Prostate gland (tissue), 2 donors: Measurements from ENCODE around the gene AGK. TPM values are rescaled to one million over a fixed set of nuclear protein-coding genes. Genes with fewer than 3 reads are reported as not detected.
"Not testable (repeated sequence)": the region's sequence is repeated elsewhere in the genome, so short reads cannot be mapped to it uniquely, and the experiment has no call there.

ENCODE experiments used
- DNase-seq: peaks from one replicate; pipeline ENCODE4 v3.0.0-alpha.2; 2019; ENCODE audit warnings: low spot score
- H3K27ac ChIP-seq, 2 donors: fragments of 200-600 bp; sonication (generic); 2 replicates each; pipeline ENCODE4 v1.5.1; 2017 to 2019
- H3K27me3 ChIP-seq: fragments of 200-600 bp; sonication (generic); replicated peaks from 2 replicates; pipeline ENCODE4 v1.5.1; 2019; ENCODE audit not compliant: insufficient read depth
- H3K36me3 ChIP-seq, 2 donors: fragments of 200-600 bp; sonication (generic); 1 replicate in 1 of 2; 2 replicates in 1 of 2; pipeline versions ENCODE4 v1.5.1 to v1.8.1; 2017 to 2019
- H3K4me1 ChIP-seq: fragments of 200-600 bp; sonication (generic); replicated peaks from 2 replicates; pipeline ENCODE4 v1.5.1; 2019
- H3K4me3 ChIP-seq, 2 donors: fragments of 200-600 bp; sonication (generic); 2 replicates each; pipeline ENCODE4 v1.5.1; 2017 to 2019
- H3K9me3 ChIP-seq: fragments of 200-600 bp; sonication (generic); 2 replicates; pipeline ENCODE4 v1.5.1; 2017
- CTCF ChIP-seq, 4 experiments: fragments of 200-600 bp in 2 of 4; fragments of 450-650 bp in 2 of 4; sonication (generic) in 2 of 4; IDR thresholded peaks; 1 replicate in 3 of 4; 2 replicates in 1 of 4; pipeline ENCODE4 v1.5.1; 2016 to 2019; ENCODE audit warnings: antibody characterized with exemption in 4 of 4, mild to moderate bottlenecking in 2 of 4, moderate library complexity in 2 of 4
- POLR2A ChIP-seq: fragments of 450-650 bp; IDR thresholded peaks from one replicate; pipeline ENCODE4 v1.6.1; 2016; ENCODE audit warnings: antibody characterized with exemption, mild to moderate bottlenecking
- POLR2AphosphoS5 ChIP-seq: sonication (generic); formaldehyde crosslinking; IDR thresholded peaks from one replicate; pipeline ENCODE4 v1.6.1; 2017; ENCODE audit warnings: antibody characterized with exemption
- WGBS: methylation state at CpG from one replicate; pipeline ENCODE4 v1.1.5; 2018; 5-methylcytosine and 5-hydroxymethylcytosine counted together
- intact Hi-C: fragments of 100-400 bp; cut with DNase I; formaldehyde crosslinking; loops from one replicate; pipeline ENCODE4 v1.14.2; 2022
- total RNA-seq, 2 donors: library from RNA; depleted of rRNA; stranded (reverse); fragments of >200 nt; gene quantifications; one replicate each; pipeline ENCODE4 v1.1.0, GENCODE V29; 2016

The AGK gene
- total RNA-seq, 2 donors from 2014 or later = 19.4 to 26.7 TPM

- TF ChIP-seq CTCF (IDR thresholded peaks at IDR 0.05) (no peak), POLR2A (no peak), POLR2AphosphoS5 (no peak)
- intact Hi-C loops = no loop called here
- no peak for DNase-seq
- Histone ChIP-seq H3K9me3 (no peaks in the 10 kb centered on the region), H3K27ac (no peak overlapping the region), H3K4me3 (no peak overlapping the region), H3K27me3 (no peaks in the 10 kb centered on the region), H3K4me1 (no peaks in the 10 kb centered on the region), H3K36me3 (no peaks in the 10 kb centered on the region)
- WGBS = 94% methylated on average over 3 of the region's 3 CpGs
These were observed 6.2 kb downstream of the AGK start for GRCh38 chr7:141557360-141557759.

GRCh38 chr7:141557831-141558531 lies 6.8 kb downstream of the AGK start:
- H3K27ac ChIP-seq, DNase-seq, H3K9me3 ChIP-seq, H3K27me3 ChIP-seq, H3K4me3 ChIP-seq, H3K36me3 ChIP-seq, H3K4me1 ChIP-seq, intact Hi-C loops: not testable (repeated sequence)
- 89% methylated on average over 11 of the region's 11 CpGs for WGBS

- H3K9me3 ChIP-seq = no peaks in the 10 kb centered on the region
- no peak for TF ChIP-seq CTCF (IDR thresholded peaks at IDR 0.05)
- intact Hi-C loops = no loop called here
- no peak overlapping the region for H3K4me3 ChIP-seq
- no peaks in the 10 kb centered on the region for H3K36me3 ChIP-seq
- no peaks in the 10 kb centered on the region for H3K4me1 ChIP-seq
- no peak overlapping the region for H3K27ac ChIP-seq
- no peaks in the 10 kb centered on the region for H3K27me3 ChIP-seq
- DNase-seq = no peak
- WGBS = 75% methylated on average over 3 of the region's 3 CpGs
These were observed 7.5 kb downstream of the AGK start for GRCh38 chr7:141558544-141559183.

- 97% methylated on average over 1 of the region's 1 CpG for WGBS
- TF ChIP-seq POLR2A (no peak), CTCF (IDR thresholded peaks at IDR 0.05) (no peak), POLR2AphosphoS5 (no peak)
- Histone ChIP-seq H3K4me1 (no peaks in the 10 kb centered on the region), H3K27me3 (no peaks in the 10 kb centered on the region), H3K9me3 (no peaks in the 10 kb centered on the region), H3K36me3 (no peaks in the 10 kb centered on the region), H3K4me3 (no peak overlapping the region), H3K27ac (no peak overlapping the region)
- no peak for DNase-seq
- intact Hi-C loops = no loop called here
These were observed 8.8 kb downstream of the AGK start for GRCh38 chr7:141559961-141560360.

GRCh38 chr7:141562036-141562435 lies 10.8 kb downstream of the AGK start:
- no peaks in the 10 kb centered on the region for H3K4me1 ChIP-seq
- H3K4me3 ChIP-seq = no peak overlapping the region
- no peaks in the 10 kb centered on the region for H3K36me3 ChIP-seq
- no peaks in the 10 kb centered on the region for H3K27me3 ChIP-seq
- no peak overlapping the region for H3K27ac ChIP-seq
- intact Hi-C loops = no loop called here
- no peak for DNase-seq
- no peaks in the 10 kb centered on the region for H3K9me3 ChIP-seq
- WGBS = 96% methylated on average over 5 of the region's 5 CpGs
- TF ChIP-seq POLR2A (no peak), CTCF (IDR thresholded peaks at IDR 0.05) (no peak), POLR2AphosphoS5 (no peak)
